Measurements from ENCODE around the gene SCOC. TPM values are rescaled to one million over a fixed set of nuclear protein-coding genes. Genes with fewer than 3 reads are reported as not detected.

Gene SCOC
- polyA plus RNA-seq, 1 donor (not counting 4 experiments of a cell fraction or from before 2014, with no cell fraction given) = 92.1 TPM

GRCh38 chr4:140333523-140333922 is 39.9 kb upstream of the SCOC start:
- H3K9me1 ChIP-seq (ENCODE audit: control insufficient read depth, extremely low read depth, insufficient read depth, low read length) = no peaks in the 10 kb centered on the region
- dilution Hi-C loops (cut with MboI; ENCODE audit: extremely low pct_ligation_motif_present, low sequenced_read_pairs) = no loop called here
- H2AFZ ChIP-seq (ENCODE audit: control insufficient read depth, low read length) = no peak overlapping the region
- no peaks in the 10 kb centered on the region for H4K20me1 ChIP-seq (ENCODE audit: control insufficient read depth, extremely low read depth, insufficient read depth, low read length)
- no peak for TF ChIP-seq EZH2 (IDR thresholded peaks at IDR 0.05; ENCODE audit: low read length)
- no peak for TF ChIP-seq CTCF (optimal IDR thresholded peaks at IDR 0.05 in 1 of 3, IDR thresholded peaks at IDR 0.05 in 1 of 3, conservative IDR thresholded peaks at IDR 0.05 in 1 of 3; ENCODE audit: extremely low read depth in 1 of 3, insufficient read depth in 2 of 3, low read length in 3 of 3)
- no peak for DNase-seq (ENCODE audit: low read depth, low spot score)
- no peak overlapping the region for H3K9ac ChIP-seq (ENCODE audit: control insufficient read depth, extremely low read depth, insufficient read depth, low read length)
- no peak overlapping the region for H3K4me3 ChIP-seq (ENCODE audit: control insufficient read depth in 2 of 3, extremely low read depth in 1 of 3, insufficient read depth in 2 of 3, low read depth in 1 of 3, low read length in 3 of 3)
- no peaks in the 10 kb centered on the region for H3K27me3 ChIP-seq (ENCODE audit: control insufficient read depth, extremely low read depth, insufficient read depth, low read length)
- H3K27ac ChIP-seq (ENCODE audit: control insufficient read depth, insufficient read depth, low read length) = no peak overlapping the region
- H3K4me2 ChIP-seq (ENCODE audit: control insufficient read depth, extremely low read depth, insufficient read depth, low read depth, low read length) = no peak overlapping the region
- no peaks in the 10 kb centered on the region for H3K9me3 ChIP-seq (ENCODE audit: control insufficient read depth, low read depth, low read length)
- no peaks in the 10 kb centered on the region for H3K4me1 ChIP-seq (ENCODE audit: control insufficient read depth, extremely low read depth, insufficient read depth, low read length)
- FAIRE-seq = no peak
- H3K79me2 ChIP-seq (ENCODE audit: control insufficient read depth, insufficient read depth, low read length) = no peaks in the 10 kb centered on the region
- H3K36me3 ChIP-seq (ENCODE audit: control insufficient read depth in 2 of 2, extremely low read depth in 1 of 2, insufficient read depth in 2 of 2, low read length in 2 of 2) = no peaks in the 10 kb centered on the region

- H3K27me3 ChIP-seq (ENCODE audit: control insufficient read depth, extremely low read depth, insufficient read depth, low read length) = no peaks in the 10 kb centered on the region
- H3K36me3 ChIP-seq (ENCODE audit: control insufficient read depth in 2 of 2, extremely low read depth in 1 of 2, insufficient read depth in 2 of 2, low read length in 2 of 2) = no peaks in the 10 kb centered on the region
- no peaks in the 10 kb centered on the region for H3K9me1 ChIP-seq (ENCODE audit: control insufficient read depth, extremely low read depth, insufficient read depth, low read length)
- no peak for DNase-seq (ENCODE audit: low read depth, low spot score)
- H4K20me1 ChIP-seq (ENCODE audit: control insufficient read depth, extremely low read depth, insufficient read depth, low read length) = no peaks in the 10 kb centered on the region
- FAIRE-seq = no peak
- H3K9me3 ChIP-seq (ENCODE audit: control insufficient read depth, low read depth, low read length) = no peaks in the 10 kb centered on the region
- TF ChIP-seq EZH2 (IDR thresholded peaks at IDR 0.05; ENCODE audit: low read length) (no peak), CTCF (optimal IDR thresholded peaks at IDR 0.05 in 1 of 3, IDR thresholded peaks at IDR 0.05 in 1 of 3, conservative IDR thresholded peaks at IDR 0.05 in 1 of 3; ENCODE audit: extremely low read depth in 1 of 3, insufficient read depth in 2 of 3, low read length in 3 of 3) (no peak)
- no peaks in the 10 kb centered on the region for H3K79me2 ChIP-seq (ENCODE audit: control insufficient read depth, insufficient read depth, low read length)
- no peaks in the 10 kb centered on the region for H3K4me1 ChIP-seq (ENCODE audit: control insufficient read depth, extremely low read depth, insufficient read depth, low read length)
- H3K9ac ChIP-seq (ENCODE audit: control insufficient read depth, extremely low read depth, insufficient read depth, low read length) = no peak overlapping the region
- H3K4me3 ChIP-seq (ENCODE audit: control insufficient read depth in 2 of 3, extremely low read depth in 1 of 3, insufficient read depth in 2 of 3, low read depth in 1 of 3, low read length in 3 of 3) = no peak overlapping the region
- no peak overlapping the region for H2AFZ ChIP-seq (ENCODE audit: control insufficient read depth, low read length)
- dilution Hi-C loops (cut with MboI; ENCODE audit: extremely low pct_ligation_motif_present, low sequenced_read_pairs) = no loop called here
- no peak overlapping the region for H3K4me2 ChIP-seq (ENCODE audit: control insufficient read depth, extremely low read depth, insufficient read depth, low read depth, low read length)
- H3K27ac ChIP-seq (ENCODE audit: control insufficient read depth, insufficient read depth, low read length) = no peak overlapping the region
Observed at GRCh38 chr4:140335076-140335475, 38.4 kb upstream of the SCOC start.
